ENCODE data around the gene CHST13. TPM values are rescaled to one million over a fixed set of nuclear protein-coding genes. Genes with fewer than 3 reads are reported as not detected.

Gene CHST13
- total RNA-seq, 4 donors from 2014 or later = 0.19 to 0.69 (median 0.37) TPM

DNA sequence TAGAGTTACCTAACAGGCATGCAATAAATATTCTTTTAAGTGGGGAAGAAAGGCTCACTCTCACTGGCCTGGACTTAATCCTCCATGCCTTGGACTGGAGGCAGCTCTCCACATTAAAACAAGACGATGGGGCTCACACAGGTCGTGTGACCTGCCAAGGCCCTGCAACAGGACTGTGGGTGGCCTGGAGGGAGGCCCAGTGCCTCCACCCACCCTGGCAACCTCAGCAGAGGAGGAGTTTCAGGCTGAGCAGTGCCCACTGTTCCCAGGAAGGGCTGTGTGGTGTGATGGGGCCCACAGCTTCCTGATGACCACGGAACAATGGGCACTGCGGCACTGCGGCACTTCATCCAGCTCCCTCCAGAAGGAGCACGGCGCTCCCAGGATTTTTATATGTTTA, 11.9 kb upstream of the CHST13 start:
- 62% methylated on average over 7 of the region's 7 CpGs for WGBS
- H3K27me3 ChIP-seq = peaks cover 0 to 9% (median 0%) of the 10 kb centered on the region in 4 donors
- no peaks in the 10 kb centered on the region for H3K36me3 ChIP-seq
- H3K9me3 ChIP-seq = no peaks in the 10 kb centered on the region
- H3K4me1 ChIP-seq = no peaks in the 10 kb centered on the region
- no peak for TF ChIP-seq POLR2A (IDR thresholded peaks at IDR 0.05; ENCODE audit: low read depth)
- TF ChIP-seq EP300 (IDR thresholded peaks at IDR 0.05) = no peak
- TF ChIP-seq POLR2AphosphoS5 (IDR thresholded peaks at IDR 0.05) = no peak
- TF ChIP-seq, protein P1, sequence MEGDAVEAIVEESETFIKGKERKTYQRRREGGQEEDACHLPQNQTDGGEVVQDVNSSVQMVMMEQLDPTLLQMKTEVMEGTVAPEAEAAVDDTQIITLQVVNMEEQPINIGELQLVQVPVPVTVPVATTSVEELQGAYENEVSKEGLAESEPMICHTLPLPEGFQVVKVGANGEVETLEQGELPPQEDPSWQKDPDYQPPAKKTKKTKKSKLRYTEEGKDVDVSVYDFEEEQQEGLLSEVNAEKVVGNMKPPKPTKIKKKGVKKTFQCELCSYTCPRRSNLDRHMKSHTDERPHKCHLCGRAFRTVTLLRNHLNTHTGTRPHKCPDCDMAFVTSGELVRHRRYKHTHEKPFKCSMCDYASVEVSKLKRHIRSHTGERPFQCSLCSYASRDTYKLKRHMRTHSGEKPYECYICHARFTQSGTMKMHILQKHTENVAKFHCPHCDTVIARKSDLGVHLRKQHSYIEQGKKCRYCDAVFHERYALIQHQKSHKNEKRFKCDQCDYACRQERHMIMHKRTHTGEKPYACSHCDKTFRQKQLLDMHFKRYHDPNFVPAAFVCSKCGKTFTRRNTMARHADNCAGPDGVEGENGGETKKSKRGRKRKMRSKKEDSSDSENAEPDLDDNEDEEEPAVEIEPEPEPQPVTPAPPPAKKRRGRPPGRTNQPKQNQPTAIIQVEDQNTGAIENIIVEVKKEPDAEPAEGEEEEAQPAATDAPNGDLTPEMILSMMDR (IDR thresholded peaks at IDR 0.05) = no peak
- intact Hi-C loops (cut with DNase I) = no loop called here
- no peak for DNase-seq (ENCODE audit: extremely low spot score)
- no peak overlapping the region for H3K27ac ChIP-seq (replicated peaks in 1 of 4)
- no peak overlapping the region for H3K4me3 ChIP-seq

DNA sequence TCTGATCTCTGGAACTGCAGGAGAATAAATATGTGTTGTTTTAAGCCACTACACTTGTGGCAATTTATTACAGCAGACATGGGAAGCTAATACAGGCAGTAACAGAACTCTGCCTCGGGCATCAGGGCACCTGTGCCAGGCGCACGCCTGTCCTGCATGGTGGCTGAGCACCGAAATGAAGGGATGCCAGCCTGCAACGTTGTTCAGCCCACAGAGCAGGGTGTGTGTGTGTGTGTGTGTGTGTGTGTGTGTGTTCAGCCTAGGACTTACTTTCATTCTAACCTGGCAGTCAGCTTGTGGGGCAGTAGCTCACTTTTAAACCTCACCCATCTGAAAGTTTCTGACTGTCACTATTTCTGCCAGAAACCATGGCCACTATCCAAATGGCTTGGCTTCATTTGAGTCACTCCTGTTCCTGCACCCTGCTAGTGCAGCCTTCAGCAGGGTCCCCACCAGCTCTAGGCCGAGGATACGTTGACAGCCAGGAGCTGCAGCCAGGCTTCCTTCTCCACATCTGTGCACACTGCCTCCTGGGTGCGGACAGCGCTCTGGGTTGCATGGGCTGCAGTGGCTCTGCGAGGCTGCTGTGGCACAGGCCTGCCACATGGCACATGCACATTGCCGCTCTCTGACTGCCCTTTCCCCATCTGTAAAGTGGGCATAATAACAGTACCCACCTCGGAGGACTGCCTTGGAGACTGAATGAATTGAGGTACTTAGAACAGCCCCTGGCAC, 10.9 kb upstream of the CHST13 start:
- Histone ChIP-seq H3K27ac (replicated peaks in 1 of 4) (no peak overlapping the region), H3K4me1 (no peaks in the 10 kb centered on the region), H3K36me3 (no peaks in the 10 kb centered on the region), H3K4me3 (no peak overlapping the region), H3K27me3 (peaks cover 0 to 17% (median 0%) of the 10 kb centered on the region in 4 donors), H3K9me3 (no peaks in the 10 kb centered on the region)
- intact Hi-C loops (cut with DNase I) = no loop called here
- 80% methylated on average over 6 of the region's 12 CpGs for WGBS
- DNase-seq (ENCODE audit: extremely low spot score) = no peak
- TF ChIP-seq, protein P1 (IDR thresholded peaks at IDR 0.05) = no peak
- TF ChIP-seq POLR2AphosphoS5 (IDR thresholded peaks at IDR 0.05) (no peak), POLR2A (IDR thresholded peaks at IDR 0.05; ENCODE audit: low read depth) (no peak), EP300 (IDR thresholded peaks at IDR 0.05) (no peak)

DNA sequence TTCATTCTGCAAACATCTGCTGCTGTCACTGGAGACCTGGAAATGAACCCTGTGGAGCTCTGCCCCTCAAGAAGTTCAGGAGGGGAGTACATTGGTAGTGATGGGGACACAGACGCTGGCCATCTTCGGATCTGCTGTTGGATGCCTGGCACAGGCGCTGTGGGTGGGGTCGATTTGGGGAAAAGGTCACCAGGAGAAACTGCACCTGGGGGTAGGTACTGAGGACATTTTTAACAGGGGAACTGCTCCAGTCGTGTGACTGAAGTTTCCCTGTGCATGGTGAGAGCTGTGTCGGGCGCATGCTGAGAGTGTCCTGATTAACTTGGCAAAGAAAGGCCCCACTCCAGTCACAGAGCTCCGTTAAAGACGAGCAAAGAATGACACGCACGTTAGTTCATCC, 9.8 kb upstream of the CHST13 start:
- intact Hi-C loops (cut with DNase I) = no loop called here

DNA sequence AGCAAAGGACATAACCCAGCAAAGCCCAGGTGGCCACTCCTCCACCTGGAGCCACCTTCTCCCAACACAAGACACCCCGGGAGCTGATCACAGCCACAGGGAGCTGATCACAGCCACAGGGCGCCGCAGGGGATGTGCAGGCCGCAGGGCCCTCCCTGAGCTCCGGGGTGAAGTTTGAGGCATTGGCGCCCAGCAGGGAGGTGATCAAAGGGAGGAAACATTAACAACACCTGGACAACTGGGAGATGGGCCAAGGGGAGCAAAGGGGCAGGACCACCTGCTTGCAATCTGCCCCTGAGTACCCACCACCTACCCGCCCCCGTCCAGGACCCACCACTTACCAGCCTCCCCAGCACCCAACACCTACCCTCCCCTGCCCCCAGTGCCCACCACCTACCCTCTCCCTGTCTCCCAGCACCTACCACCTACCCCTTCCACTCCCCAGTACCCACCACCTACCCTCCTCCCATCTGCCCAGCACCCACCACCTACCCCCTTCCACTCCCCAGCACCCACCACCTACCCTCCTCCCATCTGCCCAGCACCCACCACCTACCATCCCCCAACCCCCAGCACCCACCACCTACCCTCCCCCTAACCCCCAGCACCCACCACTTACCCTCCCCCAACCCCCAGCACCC, 8.8 kb upstream of the CHST13 start:
- peaks cover 0 to 19% (median 0%) of the 10 kb centered on the region in 4 donors for H3K27me3 ChIP-seq
- no peak overlapping the region for H3K4me3 ChIP-seq
- intact Hi-C loops (cut with DNase I) = no loop called here
- H3K27ac ChIP-seq (replicated peaks in 1 of 4) = no peak overlapping the region
- no peaks in the 10 kb centered on the region for H3K4me1 ChIP-seq
- no peaks in the 10 kb centered on the region for H3K9me3 ChIP-seq
- 82% methylated on average over 2 of the region's 8 CpGs for WGBS
- H3K36me3 ChIP-seq = no peaks in the 10 kb centered on the region
- TF ChIP-seq EP300 (IDR thresholded peaks at IDR 0.05) (no peak), POLR2A (IDR thresholded peaks at IDR 0.05; ENCODE audit: low read depth) (no peak), POLR2AphosphoS5 (IDR thresholded peaks at IDR 0.05) (no peak)
- TF ChIP-seq, protein P1 (IDR thresholded peaks at IDR 0.05) = no peak
- DNase-seq (ENCODE audit: extremely low spot score) = no peak

More for the DNA sequence above, 9.8 kb upstream of the CHST13 start:
- Histone ChIP-seq H3K27me3 (peaks cover 0 to 19% (median 0%) of the 10 kb centered on the region in 4 donors), H3K27ac (replicated peaks in 1 of 4) (no peak overlapping the region), H3K4me1 (no peaks in the 10 kb centered on the region), H3K9me3 (no peaks in the 10 kb centered on the region), H3K4me3 (no peak overlapping the region), H3K36me3 (no peaks in the 10 kb centered on the region)
- WGBS = 81% methylated on average over 11 of the region's 11 CpGs
- TF ChIP-seq POLR2A (IDR thresholded peaks at IDR 0.05; ENCODE audit: low read depth) (no peak), POLR2AphosphoS5 (IDR thresholded peaks at IDR 0.05) (no peak), EP300 (IDR thresholded peaks at IDR 0.05) (no peak)
- TF ChIP-seq, protein P1 (IDR thresholded peaks at IDR 0.05) = no peak
- no peak for DNase-seq (ENCODE audit: extremely low spot score)
